HG03066 (cell line): ENCODE measurements around the gene SLC6A7.

Experiments used
- ATAC-seq: cut with Tn5 transposase; IDR thresholded peaks from one replicate; pipeline ENCODE4 v1.9.1; 2021; ENCODE audit warnings: low read depth; ENCODE audit not compliant: unreplicated experiment

Gene SLC6A7

GRCh38 chr5:150172145-150172544 is 17.7 kb upstream of the SLC6A7 start:
- ATAC-seq = no peak

GRCh38 chr5:150172556-150172955 is 17.3 kb upstream of the SLC6A7 start:
- no peak for ATAC-seq

- no peak for ATAC-seq
These were observed 16.7 kb upstream of the SLC6A7 start for GRCh38 chr5:150173161-150173560.

GRCh38 chr5:150174285-150174684 is 15.6 kb upstream of the SLC6A7 start:
- no peak for ATAC-seq

DNA sequence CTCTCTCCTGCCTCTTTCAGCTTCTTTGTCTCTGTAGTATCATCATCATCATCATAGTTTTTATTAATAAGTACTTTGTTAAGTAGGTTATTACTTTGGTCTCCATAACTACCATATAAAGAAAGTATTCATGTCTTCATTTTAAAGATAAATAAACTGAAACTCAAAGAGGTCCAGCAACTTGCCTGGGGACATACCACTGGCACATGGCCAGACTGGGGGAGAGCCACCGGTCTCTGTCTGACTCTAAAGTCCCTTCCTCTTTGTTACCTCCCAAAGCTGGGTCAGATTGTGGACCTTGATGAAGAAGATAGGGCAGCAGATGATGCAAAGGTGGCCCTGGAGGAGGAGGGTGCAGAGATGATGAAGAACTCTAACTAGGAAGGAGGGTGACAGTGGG is 14.8 kb upstream of the SLC6A7 start:
- no peak for ATAC-seq

DNA sequence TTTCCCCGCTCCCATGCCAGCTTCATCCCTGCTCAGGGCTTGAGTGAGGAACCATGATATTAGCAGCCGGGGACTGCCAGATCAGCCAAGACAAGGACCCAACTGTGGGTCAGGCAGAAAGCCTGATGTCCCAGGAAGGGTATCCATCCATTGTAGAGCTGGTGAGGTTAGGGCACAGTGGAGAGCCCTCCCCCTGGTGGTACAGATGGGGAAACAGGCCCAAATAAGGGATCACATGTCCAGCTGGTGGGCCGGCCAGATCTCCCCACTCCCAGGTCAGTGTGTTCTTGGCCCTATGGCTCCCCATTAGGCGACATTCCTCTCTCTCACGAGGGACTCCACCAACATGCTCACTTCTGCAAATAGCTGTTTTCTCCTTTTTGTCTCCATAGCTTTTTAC is 14.3 kb upstream of the SLC6A7 start:
- ATAC-seq = no peak

DNA sequence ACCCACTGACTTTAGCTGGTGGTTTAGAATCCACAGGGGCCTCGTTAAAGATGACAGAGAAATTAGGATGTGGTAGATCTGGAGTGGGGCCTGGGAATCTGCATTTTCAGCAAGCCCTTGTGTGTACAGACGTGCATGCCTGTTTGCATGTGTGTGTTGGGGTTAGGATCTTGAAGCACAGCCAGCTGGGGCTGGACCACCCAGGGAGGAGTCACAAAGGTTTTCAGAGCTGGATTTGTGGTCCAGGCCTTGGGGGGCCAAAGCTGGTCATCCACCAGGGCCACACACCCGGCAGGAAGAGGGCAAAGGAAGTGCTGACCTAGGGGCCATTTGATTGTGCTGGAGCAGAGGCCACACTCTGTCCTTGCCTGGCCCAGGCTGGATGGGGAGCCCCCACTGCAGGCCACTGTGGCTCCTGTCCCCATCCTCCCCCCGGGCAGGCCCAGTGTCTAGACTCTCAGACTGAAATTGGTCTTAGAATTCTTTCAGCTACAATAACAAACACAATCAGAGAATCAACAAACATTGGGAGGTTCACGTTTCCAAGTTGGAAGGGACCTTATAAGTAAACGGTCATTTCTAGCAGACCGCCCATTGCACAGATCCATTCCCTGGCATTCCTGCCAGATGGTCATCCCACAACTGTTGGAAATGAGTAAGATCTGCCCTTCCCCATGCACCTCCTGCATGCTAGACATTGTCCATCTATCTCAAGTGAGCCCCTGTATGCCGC is 13.0 kb upstream of the SLC6A7 start:
- no peak for ATAC-seq

DNA sequence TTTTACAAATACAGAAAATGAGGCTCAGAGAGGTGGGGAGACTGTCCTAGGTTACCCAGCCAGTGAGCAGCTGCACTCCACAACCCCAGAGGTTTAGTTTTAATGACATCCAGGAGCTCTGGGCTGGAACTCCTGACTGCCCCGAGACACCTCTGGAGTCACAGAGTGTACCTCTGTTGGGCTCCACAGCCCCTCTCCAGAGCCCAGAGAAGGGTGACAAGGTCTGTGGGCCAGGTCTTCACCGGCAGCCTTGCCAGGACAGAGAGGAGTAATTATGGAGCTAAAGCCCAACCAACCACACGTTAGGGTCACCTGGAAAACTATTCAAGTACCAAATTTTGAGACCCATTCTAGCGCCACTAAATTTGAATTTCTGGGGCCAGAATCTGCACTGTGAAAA is 12.1 kb upstream of the SLC6A7 start:
- no peak for ATAC-seq

DNA sequence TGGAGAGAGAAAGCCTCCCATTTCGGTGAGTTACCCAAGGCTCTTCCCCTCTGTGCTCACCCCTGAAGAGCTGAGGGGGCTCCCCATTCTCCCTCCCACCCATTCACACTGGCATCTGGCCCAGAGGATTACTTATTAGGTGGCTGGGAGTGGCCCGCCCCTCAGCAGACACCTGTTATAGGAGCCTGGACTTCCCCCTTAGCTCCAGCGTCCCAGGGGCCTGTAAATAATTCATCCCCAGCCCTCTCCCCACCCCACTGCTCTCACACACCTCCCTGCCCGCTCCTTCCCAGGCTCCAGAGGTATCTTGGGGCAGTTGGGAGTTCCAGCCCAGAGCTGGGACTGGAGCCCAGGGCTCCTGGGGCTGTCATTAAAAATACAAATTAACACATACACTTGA is 11.6 kb upstream of the SLC6A7 start:
- ATAC-seq = no peak

DNA sequence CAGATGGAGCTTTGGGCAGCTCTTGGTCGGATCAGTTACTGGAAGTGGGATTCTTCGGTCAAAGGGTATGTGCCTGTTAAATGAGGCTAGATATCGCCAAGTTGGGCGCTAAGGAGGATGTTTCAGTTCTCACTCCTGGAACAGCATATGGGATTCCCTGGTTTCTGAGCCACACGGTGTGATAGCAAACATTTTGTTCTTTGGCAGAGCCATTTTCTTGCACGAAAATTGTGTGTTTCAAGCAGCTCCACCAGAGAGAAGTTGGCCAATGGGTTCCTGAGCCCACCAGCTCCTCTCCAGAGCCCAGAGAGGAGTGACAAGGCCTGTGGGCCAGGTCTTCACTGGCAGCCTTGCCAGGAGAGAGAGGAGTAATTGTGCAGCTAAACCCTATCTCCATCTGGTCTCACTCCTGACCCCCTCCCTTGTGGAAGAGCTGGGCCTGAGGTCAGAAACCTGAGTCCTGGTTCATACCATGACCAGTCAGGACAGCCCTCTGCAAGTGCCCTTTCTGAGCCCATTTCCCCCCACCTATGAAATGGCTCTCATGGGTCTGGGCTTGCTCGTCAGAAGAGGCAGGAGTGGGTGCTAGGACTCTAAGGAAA is 10.7 kb upstream of the SLC6A7 start:
- ATAC-seq = no peak

GRCh38 chr5:150180241-150181026 is 9.4 kb upstream of the SLC6A7 start:
- ATAC-seq = no peak

DNA sequence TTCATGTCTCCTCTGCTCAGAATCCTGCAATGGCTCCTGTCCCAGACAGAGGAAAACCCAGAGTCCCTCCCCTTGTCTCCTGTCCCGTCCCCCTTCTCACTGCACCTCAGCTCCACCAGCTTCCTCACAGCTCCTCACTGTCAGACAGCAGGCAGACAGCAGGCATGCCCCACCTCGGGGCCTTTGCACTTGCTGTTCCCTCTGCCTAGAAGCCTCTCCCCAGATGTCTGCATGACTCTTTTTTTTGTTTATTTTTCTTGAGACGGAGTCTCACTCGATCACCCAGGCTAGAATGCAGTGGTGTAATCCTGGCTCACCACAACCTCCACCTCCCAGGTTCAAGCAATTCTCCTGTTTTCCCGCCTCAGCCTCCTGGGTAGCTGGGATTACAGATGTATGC is 8.8 kb upstream of the SLC6A7 start:
- ATAC-seq = no peak

DNA sequence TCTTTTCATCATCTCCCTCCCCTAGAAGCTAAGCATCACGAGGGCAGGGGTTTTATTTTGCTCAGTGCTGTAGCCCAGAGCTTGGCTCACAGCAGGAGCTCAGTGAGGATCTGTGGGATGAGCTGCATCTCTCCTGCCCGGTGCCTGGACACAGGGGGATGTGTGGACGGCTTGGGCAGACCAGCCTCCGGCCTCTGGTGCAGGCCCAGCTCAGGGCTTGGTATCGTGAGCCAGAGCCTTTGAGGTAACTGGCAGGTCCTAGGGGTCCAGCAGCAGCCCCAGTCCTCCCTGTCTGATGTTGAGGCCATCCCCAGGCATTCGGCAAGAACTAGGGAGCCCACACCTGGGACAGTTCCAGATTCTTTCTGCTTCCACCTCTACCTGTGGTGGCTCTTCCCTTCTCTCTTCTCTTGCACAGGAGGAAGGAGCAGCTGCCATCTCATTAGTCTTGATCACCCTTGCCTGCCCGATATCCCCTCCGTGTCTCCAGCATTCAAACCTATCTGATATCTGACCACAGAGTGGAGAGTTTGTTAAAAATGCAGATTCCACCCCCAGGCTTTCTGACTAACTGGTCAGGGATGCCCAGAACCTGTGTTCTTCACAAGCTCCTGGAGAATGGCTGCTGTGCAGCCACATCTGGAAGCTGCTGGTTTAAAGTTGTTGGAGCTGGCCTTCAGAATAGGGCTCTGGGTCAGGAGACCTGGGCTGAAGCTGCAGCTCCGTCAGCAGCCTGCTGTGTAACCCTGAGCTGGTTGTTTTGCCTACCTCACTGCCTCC is 7.9 kb upstream of the SLC6A7 start:
- ATAC-seq = no peak

DNA sequence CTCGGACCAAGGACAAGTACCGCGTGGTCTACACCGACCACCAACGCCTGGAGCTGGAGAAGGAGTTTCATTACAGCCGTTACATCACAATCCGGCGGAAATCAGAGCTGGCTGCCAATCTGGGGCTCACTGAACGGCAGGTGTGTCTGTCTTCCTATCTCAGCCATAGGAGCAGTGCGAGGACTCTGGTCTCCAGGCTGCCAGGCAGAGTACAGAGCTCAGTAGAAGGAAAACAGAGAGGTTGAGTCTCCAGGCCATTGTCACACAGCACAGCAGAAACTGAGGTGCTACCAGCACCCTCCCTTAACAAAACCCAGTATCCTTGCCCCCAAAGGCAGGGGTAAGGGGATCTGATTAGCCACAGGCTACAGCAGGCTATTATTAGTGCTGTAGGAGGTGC is 7.1 kb upstream of the SLC6A7 start:
- ATAC-seq = no peak

GRCh38 chr5:150183436-150183835 is 6.4 kb upstream of the SLC6A7 start:
- no peak for ATAC-seq

DNA sequence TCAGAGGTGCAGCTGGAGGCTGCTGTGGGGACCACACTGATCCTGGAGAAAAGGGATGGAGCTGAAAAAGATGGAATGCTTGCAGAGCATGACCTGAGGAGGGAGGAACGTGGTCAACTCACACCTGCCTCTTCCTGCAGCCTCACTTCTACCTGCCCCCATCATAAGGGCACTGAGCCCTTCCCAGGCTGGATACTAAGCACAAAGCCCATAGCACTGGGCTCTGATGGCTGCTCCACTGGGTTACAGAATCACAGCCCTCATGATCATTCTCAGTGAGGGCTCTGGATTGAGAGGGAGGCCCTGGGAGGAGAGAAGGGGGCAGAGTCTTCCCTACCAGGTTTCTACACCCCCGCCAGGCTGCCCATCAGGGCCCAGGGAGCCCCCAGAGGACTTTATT is 5.9 kb upstream of the SLC6A7 start:
- no peak for ATAC-seq

DNA sequence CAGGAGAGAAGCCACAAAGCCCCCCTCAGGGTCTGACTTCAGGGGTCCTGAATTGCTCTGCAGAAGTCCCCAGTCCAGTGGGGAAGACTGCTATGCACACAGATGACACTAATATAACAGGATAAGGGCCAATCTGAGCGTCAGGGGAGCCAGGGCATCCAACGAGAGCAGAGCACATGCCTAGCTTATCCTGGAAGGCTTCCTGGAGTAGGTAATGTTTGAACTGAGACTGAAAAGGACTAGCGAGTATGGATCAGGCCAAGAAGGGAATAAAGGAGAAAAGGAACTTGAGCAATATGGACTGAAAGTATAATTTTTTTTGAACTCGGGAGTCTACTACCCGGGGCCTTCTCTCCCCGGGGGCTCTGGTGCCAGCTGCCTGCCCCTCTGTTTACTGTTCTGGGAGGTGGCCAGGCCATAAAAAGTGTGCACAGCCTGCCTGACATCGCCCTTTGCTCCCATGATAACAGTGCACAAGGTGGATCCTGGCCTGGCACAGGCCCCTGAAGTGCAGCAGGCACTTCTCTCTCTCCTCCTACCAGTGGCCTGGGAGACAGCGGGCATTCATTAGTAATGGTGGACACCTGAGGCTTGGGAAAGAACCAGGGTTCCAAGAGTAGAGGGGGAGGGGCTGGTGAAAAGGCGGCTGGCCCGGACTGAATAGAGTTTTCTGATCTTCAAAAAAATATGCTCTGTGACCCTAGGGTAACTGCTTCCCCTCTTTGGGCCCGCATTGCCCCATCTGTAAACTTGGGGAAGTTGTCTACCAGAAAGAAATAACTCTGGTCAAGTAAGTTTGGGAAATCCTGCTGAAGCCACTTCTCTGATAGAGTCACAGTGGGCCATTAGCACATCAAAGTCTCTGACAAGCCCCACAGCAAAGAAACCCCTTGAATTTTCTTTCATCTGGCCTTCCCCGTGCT is 4.6 kb upstream of the SLC6A7 start:
- ATAC-seq = no peak

- ATAC-seq = no peak
These were observed 3.7 kb upstream of the SLC6A7 start for GRCh38 chr5:150186137-150186536.

- no peak for ATAC-seq
These were observed 3.0 kb upstream of the SLC6A7 start for GRCh38 chr5:150186897-150187296.
